ENCODE results near the gene OR2D2.

Gene OR2D2

GRCh38 chr11:6892400-6892799 is at the start of gene OR2D2:
OR2D2 (minus strand) TSS chr11:6892500; CDS start chr11:6892500, 0 bp downstream.
- Mint-ChIP-seq H3K27ac (ENCODE audit: low read depth) (no peak within 1 kb of the TSS), H3K4me1 (no peaks in the 10 kb centered on the region), H3K9me3 (no peaks in the 10 kb centered on the region), H3K4me3 (no peak within 1 kb of the TSS), H3K36me3 (ENCODE audit: insufficient read depth) (no peaks in the 10 kb centered on the region), H3K27me3 (peaks cover 34% of the 10 kb centered on the region)
- no peak for DNase-seq (ENCODE audit: low spot score in 2 of 2)
- ATAC-seq (replicated peaks; ENCODE audit: extremely low read depth, poor library complexity, severe bottlenecking), result no peak

GRCh38 chr11:6941970-6942369 is 49.7 kb upstream of the OR2D2 start:
- Mint-ChIP-seq H3K4me3 (no peak overlapping the region), H3K36me3 (ENCODE audit: insufficient read depth) (peaks cover 2% of the 10 kb centered on the region), H3K27ac (ENCODE audit: low read depth) (no peak overlapping the region), H3K27me3 (no peaks in the 10 kb centered on the region), H3K9me3 (no peaks in the 10 kb centered on the region), H3K4me1 (no peaks in the 10 kb centered on the region)
- DNase-seq (ENCODE audit: low spot score in 2 of 2) (no peak), ATAC-seq (replicated peaks; ENCODE audit: extremely low read depth, poor library complexity, severe bottlenecking) (no peak)

DNA sequence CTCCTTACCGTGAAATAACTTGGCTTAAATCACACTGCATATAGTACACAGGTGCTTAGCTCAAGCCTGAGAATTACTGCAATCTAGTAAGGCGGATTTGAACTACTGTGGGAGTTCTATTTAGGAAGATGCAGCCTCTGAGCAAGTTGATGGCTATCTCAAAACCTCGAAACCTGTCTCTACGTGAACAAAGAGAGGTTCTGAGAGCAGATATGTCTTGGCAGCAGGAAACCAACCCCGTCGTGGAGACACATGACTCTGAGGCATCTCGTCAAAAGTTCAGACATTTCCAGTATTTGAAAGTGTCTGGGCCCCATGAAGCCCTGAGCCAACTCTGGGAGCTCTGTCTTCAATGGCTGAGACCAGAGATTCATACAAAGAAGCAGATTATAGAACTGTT is 39.8 kb upstream of the OR2D2 start:
- peaks cover 2% of the 10 kb centered on the region for H3K36me3 Mint-ChIP-seq (ENCODE audit: insufficient read depth)
- DNase-seq (ENCODE audit: low spot score in 2 of 2), result no peak
- no peak overlapping the region for H3K27ac Mint-ChIP-seq (ENCODE audit: low read depth)
- no peaks in the 10 kb centered on the region for H3K9me3 Mint-ChIP-seq
- H3K4me3 Mint-ChIP-seq, result no peak overlapping the region
- H3K27me3 Mint-ChIP-seq, result peaks cover 69% of the 10 kb centered on the region
- ATAC-seq (replicated peaks; ENCODE audit: extremely low read depth, poor library complexity, severe bottlenecking), result no peak
- peaks cover 8% of the 10 kb centered on the region for H3K4me1 Mint-ChIP-seq

DNA sequence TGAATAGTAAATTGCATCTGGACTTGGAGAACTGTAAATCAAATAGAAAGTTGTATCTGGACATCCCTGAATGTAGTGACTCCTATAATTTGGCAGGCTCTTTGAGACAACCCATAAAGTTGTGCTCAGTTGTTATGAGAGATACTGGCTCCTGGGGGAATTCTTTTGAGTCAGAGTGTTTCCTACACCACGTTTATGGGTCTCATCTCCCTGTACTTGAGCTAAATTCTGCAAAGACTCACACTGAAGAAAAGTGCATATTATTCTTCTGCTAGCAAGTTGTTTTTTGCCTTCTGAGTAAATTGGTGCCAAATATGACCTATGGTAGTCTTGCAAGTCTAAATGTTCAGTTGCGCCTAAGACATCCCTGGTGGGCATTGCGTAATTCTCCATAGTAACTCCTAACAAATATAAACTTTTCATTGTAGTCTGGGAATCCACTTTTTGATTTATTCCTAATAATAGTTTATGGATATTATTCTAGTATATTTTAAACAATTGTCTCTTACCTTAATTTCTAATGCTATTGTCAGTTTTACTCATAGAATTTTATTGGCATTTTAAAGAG is 38.9 kb upstream of the OR2D2 start:
- DNase-seq (ENCODE audit: low spot score in 2 of 2) (no peak), ATAC-seq (replicated peaks; ENCODE audit: extremely low read depth, poor library complexity, severe bottlenecking) (no peak)
- H3K4me3 Mint-ChIP-seq, result no peak overlapping the region
- peaks cover 15% of the 10 kb centered on the region for H3K4me1 Mint-ChIP-seq
- peaks cover 2% of the 10 kb centered on the region for H3K36me3 Mint-ChIP-seq (ENCODE audit: insufficient read depth)
- no peak overlapping the region for H3K27ac Mint-ChIP-seq (ENCODE audit: low read depth)
- H3K9me3 Mint-ChIP-seq, result no peaks in the 10 kb centered on the region
- H3K27me3 Mint-ChIP-seq, result peaks cover 78% of the 10 kb centered on the region

DNA sequence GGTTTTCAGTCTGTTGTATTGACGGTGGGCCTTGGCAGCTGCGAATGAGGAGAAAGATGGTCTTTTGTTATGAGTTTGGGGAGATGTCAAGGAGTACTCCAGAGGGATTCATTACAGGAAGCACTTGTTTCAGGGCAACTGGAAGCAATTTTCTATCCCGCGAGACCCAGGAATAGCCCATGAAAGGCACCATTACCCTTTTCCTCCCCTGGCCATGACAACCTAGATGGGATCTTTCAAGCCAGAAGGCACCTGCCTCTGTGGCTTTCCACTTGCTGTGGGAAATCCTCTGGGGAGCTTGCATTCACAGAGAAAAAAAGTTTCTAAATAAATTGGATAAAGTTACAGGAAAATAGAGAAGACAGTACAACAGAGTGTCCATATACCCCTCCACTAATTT is 36.6 kb upstream of the OR2D2 start:
- ATAC-seq (replicated peaks; ENCODE audit: extremely low read depth, poor library complexity, severe bottlenecking), result no peak
- Mint-ChIP-seq H3K27me3 (peaks cover 64% of the 10 kb centered on the region), H3K9me3 (no peaks in the 10 kb centered on the region)

GRCh38 chr11:6927030-6927617 is 34.8 kb upstream of the OR2D2 start:
- Mint-ChIP-seq H3K9me3 (no peaks in the 10 kb centered on the region), H3K27ac (ENCODE audit: low read depth) (no peak overlapping the region), H3K4me3 (peak overlapping the region; percentile 86), H3K27me3 (peaks cover 58% of the 10 kb centered on the region), H3K36me3 (ENCODE audit: insufficient read depth) (no peaks in the 10 kb centered on the region), H3K4me1 (peaks cover 21% of the 10 kb centered on the region)
- ATAC-seq (replicated peaks; ENCODE audit: extremely low read depth, poor library complexity, severe bottlenecking) (no peak), DNase-seq (ENCODE audit: low spot score in 2 of 2) (no peak)

More for the DNA sequence above, 36.6 kb upstream of the OR2D2 start:
- Mint-ChIP-seq H3K36me3 (ENCODE audit: insufficient read depth) (peaks cover under 1% of the 10 kb centered on the region), H3K4me3 (no peak overlapping the region), H3K27ac (ENCODE audit: low read depth) (no peak overlapping the region), H3K4me1 (peaks cover 21% of the 10 kb centered on the region)
- DNase-seq (ENCODE audit: low spot score in 2 of 2), result no peak

GRCh38 chr11:6926208-6927029 is 34.1 kb upstream of the OR2D2 start, which contains the start of gene ZNF215:
ZNF215 (plus strand) TSS chr11:6926426; CDS start chr11:6932273, 5,847 bp downstream.
- Mint-ChIP-seq H3K4me1 (peaks cover 21% of the 10 kb centered on the region), H3K27ac (ENCODE audit: low read depth) (peak within 1 kb of the TSS; percentile 22), H3K4me3 (peak within 1 kb of the TSS; percentile 86), H3K36me3 (ENCODE audit: insufficient read depth) (no peaks in the 10 kb centered on the region), H3K27me3 (peaks cover 63% of the 10 kb centered on the region), H3K9me3 (no peaks in the 10 kb centered on the region)
- peak in 1 of 2 donors; percentile 10 for DNase-seq (ENCODE audit: low spot score in 2 of 2)
- ATAC-seq (replicated peaks; ENCODE audit: extremely low read depth, poor library complexity, severe bottlenecking), result peak; percentile 53

GRCh38 chr11:6925636-6926207 is 33.4 kb upstream of the OR2D2 start:
- Mint-ChIP-seq H3K9me3 (no peaks in the 10 kb centered on the region), H3K27me3 (peaks cover 63% of the 10 kb centered on the region), H3K4me3 (peak overlapping the region; percentile 86), H3K4me1 (peaks cover 21% of the 10 kb centered on the region), H3K27ac (ENCODE audit: low read depth) (peak overlapping the region; percentile 22), H3K36me3 (ENCODE audit: insufficient read depth) (no peaks in the 10 kb centered on the region)
- DNase-seq (ENCODE audit: low spot score in 2 of 2) (no peak), ATAC-seq (replicated peaks; ENCODE audit: extremely low read depth, poor library complexity, severe bottlenecking) (peak; percentile 33)

GRCh38 chr11:6925007-6925577 is 32.8 kb upstream of the OR2D2 start:
- Mint-ChIP-seq H3K36me3 (ENCODE audit: insufficient read depth) (no peaks in the 10 kb centered on the region), H3K27me3 (peaks cover 57% of the 10 kb centered on the region), H3K27ac (ENCODE audit: low read depth) (no peak overlapping the region), H3K9me3 (no peaks in the 10 kb centered on the region), H3K4me1 (peaks cover 21% of the 10 kb centered on the region), H3K4me3 (no peak overlapping the region)
- no peak for ATAC-seq (replicated peaks; ENCODE audit: extremely low read depth, poor library complexity, severe bottlenecking)
- DNase-seq (ENCODE audit: low spot score in 2 of 2), result no peak

GRCh38 chr11:6920702-6921101 is 28.4 kb upstream of the OR2D2 start, which contains the start of gene OR2D3:
OR2D3 (plus strand) TSS chr11:6921002; CDS start chr11:6921002, 0 bp downstream.
- Mint-ChIP-seq H3K4me3 (no peak within 1 kb of the TSS), H3K27me3 (peaks cover 22% of the 10 kb centered on the region), H3K9me3 (no peaks in the 10 kb centered on the region), H3K36me3 (ENCODE audit: insufficient read depth) (no peaks in the 10 kb centered on the region), H3K4me1 (peaks cover under 1% of the 10 kb centered on the region), H3K27ac (ENCODE audit: low read depth) (no peak within 1 kb of the TSS)
- ATAC-seq (replicated peaks; ENCODE audit: extremely low read depth, poor library complexity, severe bottlenecking) (no peak), DNase-seq (ENCODE audit: low spot score in 2 of 2) (no peak)

- no peak for DNase-seq (ENCODE audit: low spot score in 2 of 2)
- Mint-ChIP-seq H3K4me1 (no peaks in the 10 kb centered on the region), H3K4me3 (no peak overlapping the region), H3K27ac (ENCODE audit: low read depth) (no peak overlapping the region), H3K36me3 (ENCODE audit: insufficient read depth) (no peaks in the 10 kb centered on the region), H3K27me3 (peaks cover 22% of the 10 kb centered on the region), H3K9me3 (no peaks in the 10 kb centered on the region)
- ATAC-seq (replicated peaks; ENCODE audit: extremely low read depth, poor library complexity, severe bottlenecking), result no peak
Observed at GRCh38 chr11:6919698-6920097, 27.4 kb upstream of the OR2D2 start.

DNA sequence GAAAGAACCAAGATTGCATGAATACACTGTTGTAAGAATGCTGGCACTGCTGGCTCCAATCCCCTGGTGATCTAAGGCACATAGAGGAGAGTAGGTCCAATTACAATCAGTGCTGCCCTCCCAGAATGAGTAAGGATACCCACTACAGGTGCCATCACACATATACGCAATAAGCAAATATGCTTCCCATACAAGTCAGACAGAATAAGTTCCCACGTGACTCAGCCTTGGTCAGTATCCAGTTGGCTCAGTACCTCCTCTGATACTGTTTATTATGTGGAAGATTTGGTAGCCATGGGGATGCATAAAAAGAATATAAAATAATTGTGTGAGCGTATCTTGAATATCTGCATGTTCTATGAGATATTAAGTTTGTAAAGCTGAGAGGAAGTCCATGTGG is 19.6 kb upstream of the OR2D2 start:
- Mint-ChIP-seq H3K27me3 (no peaks in the 10 kb centered on the region), H3K36me3 (ENCODE audit: insufficient read depth) (no peaks in the 10 kb centered on the region), H3K27ac (ENCODE audit: low read depth) (no peak overlapping the region), H3K9me3 (no peaks in the 10 kb centered on the region), H3K4me3 (no peak overlapping the region), H3K4me1 (no peaks in the 10 kb centered on the region)
- no peak for ATAC-seq (replicated peaks; ENCODE audit: extremely low read depth, poor library complexity, severe bottlenecking)
- no peak for DNase-seq (ENCODE audit: low spot score in 2 of 2)

All from central memory CD8-positive, alpha-beta T cell (primary cell).